Measurements from ENCODE around the gene FMNL2.

The FMNL2 gene

DNA sequence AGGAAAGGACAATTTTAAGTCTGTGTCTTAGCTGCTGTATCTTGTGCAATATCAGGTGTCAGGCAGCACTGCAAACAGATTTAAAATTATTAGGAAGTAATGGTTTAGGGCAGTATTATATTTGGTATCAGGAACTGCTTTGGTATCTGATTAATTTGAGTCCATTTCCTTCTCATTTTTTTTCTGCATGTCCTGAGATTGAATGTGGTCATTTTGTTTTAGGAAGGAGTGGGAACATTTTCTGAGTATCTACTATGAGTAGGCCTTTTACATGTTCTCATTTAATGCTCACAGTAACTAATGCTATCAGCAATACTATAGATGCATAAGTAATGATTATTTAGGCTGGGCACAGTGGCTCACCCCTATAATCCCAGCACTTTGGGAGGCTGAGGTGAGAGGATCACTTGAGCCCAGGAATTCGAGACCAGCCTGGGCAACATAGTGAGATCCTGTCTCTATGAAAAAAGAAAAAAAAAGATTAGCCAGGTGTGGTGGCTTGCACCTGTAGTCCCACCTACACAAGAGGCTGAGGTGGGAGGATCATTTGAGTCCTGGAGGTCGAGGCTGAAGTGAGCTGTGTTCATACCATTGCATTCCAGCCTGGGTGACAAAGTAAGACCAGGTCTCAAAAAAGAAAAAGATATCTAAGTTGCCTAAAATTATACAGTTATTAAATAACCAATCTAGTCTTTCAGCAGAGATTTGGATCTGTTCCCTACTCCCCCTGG lies 4.7 kb downstream of the FMNL2 start:
- no peak for DNase-seq (ENCODE audit: low spot score)

GRCh38 chr2:152342259-152343046 lies 7.5 kb downstream of the FMNL2 start:
- no peak for DNase-seq (ENCODE audit: low spot score)

DNA sequence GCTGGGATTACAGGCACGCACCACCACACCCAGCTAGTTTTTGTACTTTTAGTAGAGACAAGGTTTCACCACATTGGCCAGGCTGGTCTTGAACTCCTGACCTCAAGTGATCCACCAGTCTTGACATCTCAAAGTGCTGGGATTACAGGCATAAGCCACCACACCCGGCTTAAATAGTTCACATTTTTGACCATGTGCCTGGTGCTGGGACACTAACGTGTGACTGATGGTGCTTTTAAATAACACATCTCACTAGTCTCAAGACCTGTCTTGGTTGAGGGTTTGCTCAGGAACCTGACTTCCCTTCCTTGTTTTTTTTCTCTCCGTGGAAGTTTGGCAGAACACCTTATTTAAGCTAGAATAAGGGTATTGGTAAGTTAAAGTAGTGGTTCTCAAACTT lies 8.5 kb downstream of the FMNL2 start:
- no peak for DNase-seq (ENCODE audit: low spot score)

GRCh38 chr2:152344579-152345195 lies 9.7 kb downstream of the FMNL2 start:
- no peak for DNase-seq (ENCODE audit: low spot score)

- no peak for DNase-seq (ENCODE audit: low spot score)
Observed at GRCh38 chr2:152347076-152347475, 12.1 kb downstream of the FMNL2 start.

DNA sequence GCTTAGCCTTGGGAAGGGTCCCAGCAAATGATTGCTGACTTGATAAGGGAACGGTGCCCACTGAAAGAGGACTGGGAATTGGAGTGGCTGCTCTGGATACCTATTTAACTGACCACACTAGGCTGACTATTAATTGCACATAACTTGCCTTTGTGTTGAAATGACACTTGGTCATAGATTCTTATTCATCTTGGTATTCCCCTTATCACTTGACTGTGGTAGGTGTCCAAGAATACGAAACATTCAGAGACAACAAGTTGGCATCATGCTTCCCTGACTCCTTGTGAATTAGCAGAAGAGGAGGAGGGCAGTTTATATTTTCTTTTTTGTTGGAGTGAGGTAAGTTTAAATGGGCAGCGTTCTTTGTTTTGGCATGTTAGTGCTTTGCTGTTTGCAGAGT lies 13.4 kb downstream of the FMNL2 start:
- DNase-seq (ENCODE audit: low spot score): no peak

- no peak for DNase-seq (ENCODE audit: low spot score)
Observed at GRCh38 chr2:152349416-152349815, 14.4 kb downstream of the FMNL2 start.

DNA sequence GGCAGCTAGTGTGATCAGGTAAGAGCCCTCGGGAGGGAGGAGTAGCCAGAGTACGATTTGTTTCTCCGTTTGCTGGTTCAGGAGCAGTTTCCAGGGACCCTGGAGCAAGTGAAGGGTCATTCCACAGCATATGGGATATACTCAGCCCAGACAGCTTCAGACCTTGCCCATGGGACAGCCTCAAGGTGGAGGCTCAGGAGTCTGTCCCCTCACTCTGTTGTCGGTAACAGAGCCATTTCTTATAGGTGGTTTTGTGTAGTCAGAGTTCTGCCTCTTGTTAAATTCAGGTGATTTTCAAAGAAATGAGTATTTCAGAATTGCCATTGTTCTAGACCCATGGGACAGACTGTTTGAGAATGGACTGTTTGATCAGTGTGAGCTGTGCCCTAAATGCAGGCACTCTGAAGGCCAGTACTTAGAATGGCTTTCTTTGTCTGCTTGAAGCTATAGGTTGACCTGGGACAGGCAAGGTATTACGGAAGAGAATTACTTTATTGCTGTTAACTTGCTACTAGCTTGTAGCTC lies 15.2 kb downstream of the FMNL2 start:
- DNase-seq (ENCODE audit: low spot score): no peak

DNA sequence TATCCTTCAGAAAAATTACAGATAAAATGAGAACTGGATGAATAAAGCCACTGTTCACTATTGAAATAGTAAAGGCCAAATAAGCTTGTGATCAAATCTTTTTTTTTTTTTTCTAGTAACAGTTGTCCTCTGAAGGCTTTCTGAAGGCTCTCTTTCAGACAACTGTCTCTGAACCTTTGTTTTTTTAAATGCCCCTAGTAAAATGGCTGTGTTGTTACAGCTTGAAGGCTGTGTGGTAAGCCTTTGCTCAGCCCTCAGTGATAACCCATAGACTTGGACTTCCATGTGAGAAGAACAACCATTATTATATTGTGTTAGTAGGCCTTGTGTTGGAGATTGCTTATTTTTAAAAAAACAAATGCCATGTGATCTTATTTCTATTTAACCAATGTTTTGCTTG lies 17.6 kb downstream of the FMNL2 start:
- DNase-seq (ENCODE audit: low spot score): no peak

GRCh38 chr2:152353364-152353763 lies 18.4 kb downstream of the FMNL2 start:
- DNase-seq (ENCODE audit: low spot score): no peak

- DNase-seq (ENCODE audit: low spot score): no peak
Observed at GRCh38 chr2:152354069-152354755, 19.2 kb downstream of the FMNL2 start.

DNA sequence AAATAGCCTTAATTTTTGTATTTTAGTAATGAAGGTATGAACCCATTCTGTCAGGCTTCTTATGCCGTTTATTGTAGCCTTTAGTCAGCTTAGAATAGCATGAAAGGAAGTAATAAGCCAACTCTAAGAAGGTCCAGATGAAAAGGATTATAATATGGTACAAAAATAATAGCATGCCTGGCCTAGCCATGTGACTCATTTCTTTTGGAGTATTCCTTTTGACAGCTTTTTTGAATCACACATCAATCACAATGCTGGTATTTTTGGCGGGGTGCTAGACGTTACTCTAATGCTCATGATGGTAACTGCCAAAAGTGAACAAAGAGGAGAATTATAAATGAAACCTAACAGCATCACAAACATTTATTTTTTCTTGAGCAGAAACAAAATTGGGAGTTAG lies 19.9 kb downstream of the FMNL2 start:
- no peak for DNase-seq (ENCODE audit: low spot score)

- DNase-seq (ENCODE audit: low spot score): no peak
Observed at GRCh38 chr2:152355409-152355831, 20.4 kb downstream of the FMNL2 start.

DNA sequence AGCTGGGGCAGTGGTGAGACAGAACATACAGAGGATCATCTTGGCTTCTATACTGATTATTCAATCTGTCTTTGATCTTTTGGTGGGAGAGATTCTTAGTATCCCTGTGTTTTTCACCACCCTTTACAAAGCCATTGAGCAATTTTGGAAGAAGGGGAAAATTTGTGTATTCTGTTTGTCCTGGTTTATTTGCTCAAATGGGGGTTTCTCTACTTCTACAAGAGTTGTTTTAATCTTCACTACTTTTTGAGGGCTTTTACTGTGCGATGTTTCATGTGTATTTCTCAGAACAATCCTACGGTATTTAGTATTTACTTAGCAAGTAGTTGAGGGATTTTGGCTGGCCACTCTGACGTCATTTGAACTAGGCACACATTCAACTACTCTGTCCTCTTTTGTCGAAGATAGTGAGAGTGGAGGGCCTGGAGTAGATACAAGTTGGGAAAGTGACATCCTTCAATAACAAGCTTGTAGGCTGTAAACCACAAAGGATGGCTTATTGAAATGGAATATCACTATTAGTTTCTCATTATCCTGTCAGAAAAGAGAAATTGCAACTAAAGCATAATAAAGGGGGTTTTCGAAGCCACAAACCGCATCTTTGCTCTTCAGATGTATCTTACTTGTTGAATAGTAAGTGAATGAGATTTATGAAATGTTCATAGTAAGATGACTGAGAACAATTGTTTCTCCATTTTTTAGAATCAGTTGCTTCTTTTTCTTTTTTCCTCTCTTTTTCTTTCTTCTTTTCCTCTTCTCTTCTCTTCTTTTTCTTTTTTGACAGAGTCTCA lies 24.8 kb downstream of the FMNL2 start:
- DNase-seq (ENCODE audit: low spot score): no peak

DNA sequence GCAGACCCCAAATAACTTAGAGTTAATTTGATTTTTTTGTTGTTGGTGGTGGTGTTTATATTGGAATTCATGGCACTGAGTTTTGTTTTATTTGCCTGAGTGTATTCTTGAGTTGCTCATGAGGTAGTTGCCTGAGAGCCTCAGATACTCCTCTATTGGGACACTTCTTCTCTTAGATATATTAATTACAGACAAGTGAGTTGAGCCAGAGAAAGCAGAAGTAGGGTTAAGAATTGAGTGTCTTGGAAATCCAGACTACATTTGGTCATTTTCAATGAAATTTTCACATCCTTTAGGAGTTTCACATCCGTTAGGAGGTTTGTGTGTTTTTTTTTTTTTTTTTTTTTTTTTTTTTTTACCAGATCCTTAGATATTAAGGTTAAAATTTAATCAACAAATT lies 29.0 kb downstream of the FMNL2 start:
- DNase-seq (ENCODE audit: low spot score): no peak

DNA sequence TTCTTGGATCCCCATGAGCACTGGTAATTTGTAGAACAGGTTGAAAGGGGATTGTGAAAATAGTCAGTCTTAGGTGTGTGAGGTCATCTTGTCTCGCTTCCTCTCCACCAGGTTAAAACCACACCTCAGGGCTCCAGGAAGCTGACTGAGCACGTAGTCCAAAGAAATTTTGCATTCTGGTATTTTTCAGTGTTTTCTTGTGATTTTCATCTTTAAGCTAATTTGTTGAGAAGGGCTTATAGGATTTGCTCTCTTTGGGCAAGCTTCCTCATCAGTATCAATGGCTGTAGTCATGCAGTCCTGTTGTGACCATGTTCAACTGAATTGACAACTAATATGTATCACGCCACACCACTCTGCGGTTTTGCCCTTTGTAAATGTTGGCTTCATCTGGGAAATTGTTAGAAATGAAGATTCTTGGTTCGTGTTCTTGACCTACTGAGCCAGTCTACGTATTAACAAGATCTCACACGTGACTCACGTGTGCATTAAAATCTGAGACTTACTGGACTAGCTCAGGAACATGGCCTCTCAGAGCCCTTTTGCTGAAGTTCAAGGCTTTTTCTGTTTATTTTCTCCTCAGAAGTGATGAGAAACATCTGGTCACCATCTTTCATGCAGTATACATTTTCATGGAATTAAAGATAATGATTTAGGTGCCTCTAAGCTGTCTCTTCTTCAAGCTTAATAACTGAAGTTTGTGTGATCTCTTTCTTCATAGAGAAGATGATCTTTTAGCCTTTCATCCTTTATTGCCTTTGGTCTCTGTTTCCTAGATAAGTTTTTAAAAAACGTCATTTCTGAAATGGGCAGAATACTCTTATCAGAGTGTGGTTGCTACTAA lies 32.8 kb downstream of the FMNL2 start:
- DNase-seq (ENCODE audit: low spot score): no peak

DNA sequence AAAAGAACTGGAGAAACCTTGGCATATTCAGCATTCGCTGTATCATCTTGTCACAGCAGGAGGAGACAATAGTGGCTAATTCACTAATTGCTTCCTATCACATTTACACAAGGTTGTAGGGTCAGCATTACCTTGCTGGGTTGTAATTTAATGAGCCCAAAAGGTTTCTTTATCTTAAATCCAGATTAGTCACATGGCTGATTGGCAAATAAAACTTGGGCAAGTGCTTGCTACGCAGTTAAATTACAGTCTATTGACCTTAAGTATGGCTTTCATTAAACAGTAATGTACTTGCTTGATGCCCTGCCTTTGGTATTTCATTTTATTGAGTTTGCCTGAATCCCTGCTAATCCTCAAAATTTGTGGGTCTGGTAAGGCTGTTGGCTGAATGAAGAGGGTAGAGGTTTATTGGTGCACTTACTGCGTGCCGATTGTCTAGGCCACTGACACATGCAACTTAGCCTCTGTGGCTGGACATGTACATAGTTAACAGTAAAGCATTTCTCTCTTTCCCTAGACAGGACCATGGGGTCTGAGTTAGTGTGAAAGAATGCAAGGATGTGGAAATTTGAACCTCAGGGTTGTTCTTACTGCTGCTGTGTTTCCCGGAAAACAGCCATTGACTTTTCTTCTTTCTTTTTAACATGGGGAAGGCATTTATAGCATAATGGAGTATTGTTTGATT lies 34.3 kb downstream of the FMNL2 start:
- no peak for DNase-seq (ENCODE audit: low spot score)

GRCh38 chr2:152370783-152371182 lies 35.8 kb downstream of the FMNL2 start:
- no peak for DNase-seq (ENCODE audit: low spot score)

- DNase-seq (ENCODE audit: low spot score): no peak
Observed at GRCh38 chr2:152372438-152372984, 37.5 kb downstream of the FMNL2 start.

- DNase-seq (ENCODE audit: low spot score): no peak
Observed at GRCh38 chr2:152375174-152375573, 40.2 kb downstream of the FMNL2 start.

Data from hematopoietic multipotent progenitor cell treated with erythropoietin and hydrocortisone succinate and interleukin-3 and kit ligand, for 17 days (in vitro differentiated cells).